Esophagus (tissue), 2 donors: ENCODE measurements around the gene BTBD9. TPM values are rescaled to one million over a fixed set of nuclear protein-coding genes. Genes with fewer than 3 reads are reported as not detected.

Experiments
- H3K27ac ChIP-seq, 2 donors: one replicate each; pipeline ENCODE4 v1.5.1; 2013; ENCODE audit warnings: low read depth in 2 of 2, mild to moderate bottlenecking in 2 of 2, inconsistent platforms in 1 of 2, low read length in 1 of 2, moderate library complexity in 1 of 2
- H3K27me3 ChIP-seq, 2 donors: one replicate each; pipeline ENCODE4 v1.6.1; 2013; ENCODE audit warnings: low read length in 2 of 2, control low read depth in 1 of 2, mild to moderate bottlenecking in 1 of 2; ENCODE audit not compliant: insufficient read depth in 2 of 2, control insufficient read depth in 1 of 2
- H3K36me3 ChIP-seq, 2 donors: one replicate each; pipeline ENCODE4 v1.6.1; 2013; ENCODE audit warnings: low read length in 1 of 2; ENCODE audit not compliant: control insufficient read depth in 2 of 2, insufficient read depth in 2 of 2
- H3K4me1 ChIP-seq, 2 donors: one replicate each; pipeline ENCODE4 v1.6.1; 2013; ENCODE audit warnings: low read length in 1 of 2; ENCODE audit not compliant: control insufficient read depth in 2 of 2, insufficient read depth in 2 of 2
- H3K4me3 ChIP-seq, 2 donors: one replicate each; pipeline ENCODE4 v1.5.1; 2013; ENCODE audit warnings: low read length in 2 of 2, mild to moderate bottlenecking in 2 of 2, low read depth in 1 of 2, moderate library complexity in 1 of 2
- H3K9me3 ChIP-seq, 2 donors: one replicate each; pipeline ENCODE4 v1.6.1; 2013; ENCODE audit warnings: mild to moderate bottlenecking in 2 of 2, low read depth in 1 of 2, low read length in 1 of 2, moderate library complexity in 1 of 2; ENCODE audit not compliant: control insufficient read depth in 2 of 2, insufficient read depth in 1 of 2
- WGBS, 2 donors: extraction: QIAGEN DNeasy Blood & Tissue Kit; methylation state at CpG; one replicate each; pipeline ENCODE4 v1.1.7; 2013; 5-methylcytosine and 5-hydroxymethylcytosine counted together
- polyA plus RNA-seq, 2 donors: library from polyadenylated mRNA; stranded (reverse); fragments of 200-250 nt; gene quantifications; one replicate each; pipeline ENCODE4 v1.2.3, GENCODE V29; 2013
- donor health status: healthy with polysubstance abuse.
- donor health status: Bipolar disorder and iron deficiency.

The BTBD9 gene
- polyA plus RNA-seq, 2 donors, result 3.2 to 3.8 TPM

DNA sequence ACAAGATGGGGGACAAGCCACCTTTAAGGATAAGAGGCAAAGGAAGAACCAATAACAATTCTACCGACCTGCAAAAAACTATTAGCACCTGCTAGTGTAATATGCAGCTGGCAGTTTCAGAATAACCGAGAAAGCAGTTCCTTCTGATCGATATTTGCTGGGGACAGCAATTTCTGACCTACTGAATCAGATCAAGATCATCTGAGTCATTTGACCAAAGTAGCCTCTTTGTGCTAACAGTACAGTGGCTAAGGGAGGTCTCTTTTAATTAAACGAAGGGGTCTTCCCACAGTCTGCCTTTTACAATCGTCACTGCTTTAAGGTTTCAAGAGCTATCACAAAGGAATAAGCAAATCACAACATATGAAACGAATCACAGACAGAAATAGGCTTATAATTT, 318.9 kb downstream of the BTBD9 start:
- no peaks in the 10 kb centered on the region for H3K4me1 ChIP-seq
- 74 to 77% methylated on average over 6 of the region's 6 CpGs for WGBS, 2 donors
- H3K4me3 ChIP-seq, result no peak overlapping the region
- no peak overlapping the region for H3K27ac ChIP-seq
- H3K9me3 ChIP-seq, result no peaks in the 10 kb centered on the region
- H3K36me3 ChIP-seq, result no peaks in the 10 kb centered on the region
- no peaks in the 10 kb centered on the region for H3K27me3 ChIP-seq

GRCh38 chr6:38320358-38320757, 319.4 kb downstream of the BTBD9 start:
- no peaks in the 10 kb centered on the region for H3K9me3 ChIP-seq
- WGBS, 2 donors, result 78 to 84% methylated on average over 3 of the region's 3 CpGs
- H3K36me3 ChIP-seq, result no peaks in the 10 kb centered on the region
- no peak overlapping the region for H3K27ac ChIP-seq
- H3K4me3 ChIP-seq, result no peak overlapping the region
- no peaks in the 10 kb centered on the region for H3K27me3 ChIP-seq
- no peaks in the 10 kb centered on the region for H3K4me1 ChIP-seq

- H3K36me3 ChIP-seq, result no peaks in the 10 kb centered on the region
- WGBS, 2 donors, result 85% methylated on average over 11 of the region's 11 CpGs
- H3K4me1 ChIP-seq, result no peaks in the 10 kb centered on the region
- no peaks in the 10 kb centered on the region for H3K27me3 ChIP-seq
- H3K9me3 ChIP-seq, result no peaks in the 10 kb centered on the region
- no peak overlapping the region for H3K4me3 ChIP-seq
- H3K27ac ChIP-seq, result peak overlapping the region in 1 of 2 donors; percentile 1
Observed at GRCh38 chr6:38319256-38320212, 320.2 kb downstream of the BTBD9 start.

- Histone ChIP-seq H3K4me1 (no peaks in the 10 kb centered on the region), H3K27me3 (no peaks in the 10 kb centered on the region)
- WGBS, 2 donors, result 69 to 80% methylated on average over 1 of the region's 1 CpG
Observed at GRCh38 chr6:38316099-38316868, 323.4 kb downstream of the BTBD9 start.

DNA sequence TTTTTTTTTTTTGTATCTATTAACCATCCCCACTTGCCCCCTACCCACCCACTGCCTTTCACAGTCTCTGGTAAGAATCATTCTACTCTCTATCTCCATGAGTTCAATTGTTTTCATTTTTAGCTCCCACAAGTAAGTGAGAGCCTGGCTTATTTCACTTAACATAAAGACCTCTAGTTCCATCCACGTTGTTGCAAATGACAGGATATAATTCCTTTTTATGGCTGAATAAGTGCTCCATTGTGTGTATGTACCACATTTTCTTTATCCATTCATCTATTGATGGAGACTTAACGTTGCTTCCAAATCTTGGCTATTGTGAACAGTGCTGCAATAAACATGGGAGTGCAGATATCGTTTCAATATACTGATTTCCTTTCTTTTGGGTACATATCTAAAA, 328.5 kb downstream of the BTBD9 start:
- Histone ChIP-seq H3K27me3 (no peaks in the 10 kb centered on the region), H3K9me3 (no peaks in the 10 kb centered on the region), H3K4me1 (no peaks in the 10 kb centered on the region), H3K36me3 (no peaks in the 10 kb centered on the region), H3K4me3 (no peak overlapping the region), H3K27ac (no peak overlapping the region)
- WGBS, 2 donors, result 78 to 80% methylated on average over 3 of the region's 3 CpGs

More at GRCh38 chr6:38316099-38316868, 323.4 kb downstream of the BTBD9 start:
- no peaks in the 10 kb centered on the region for H3K36me3 ChIP-seq
- no peak overlapping the region for H3K4me3 ChIP-seq
- no peaks in the 10 kb centered on the region for H3K9me3 ChIP-seq
- no peak overlapping the region for H3K27ac ChIP-seq

- Histone ChIP-seq H3K36me3 (no peaks in the 10 kb centered on the region), H3K4me3 (no peak overlapping the region), H3K27me3 (no peaks in the 10 kb centered on the region), H3K9me3 (no peaks in the 10 kb centered on the region), H3K27ac (no peak overlapping the region), H3K4me1 (no peaks in the 10 kb centered on the region)
- 92 to 93% methylated on average over 5 of the region's 5 CpGs for WGBS, 2 donors
Observed at GRCh38 chr6:38310061-38310460, 329.7 kb downstream of the BTBD9 start.

DNA sequence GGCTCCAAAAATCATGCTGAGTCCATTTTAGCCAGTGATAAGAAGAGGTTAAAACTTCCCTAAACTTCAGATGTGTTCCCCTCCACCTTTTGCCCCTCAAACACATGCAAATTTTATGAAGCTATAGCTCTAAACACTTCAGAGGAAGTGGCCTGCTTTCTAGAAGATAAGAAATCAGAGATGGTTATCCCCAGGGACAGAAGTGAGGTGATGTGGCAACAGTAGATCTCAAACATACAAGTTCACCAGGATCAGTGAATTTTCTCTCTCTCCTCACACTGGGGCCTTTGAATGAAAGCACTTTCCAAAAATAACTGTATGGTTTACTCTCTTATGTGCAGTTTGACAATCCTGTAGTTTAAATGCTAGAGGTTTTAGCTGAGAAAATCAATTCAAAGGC, 332.0 kb downstream of the BTBD9 start:
- no peak overlapping the region for H3K4me3 ChIP-seq
- H3K27me3 ChIP-seq, result no peaks in the 10 kb centered on the region
- no peaks in the 10 kb centered on the region for H3K4me1 ChIP-seq
- H3K9me3 ChIP-seq, result no peaks in the 10 kb centered on the region
- H3K27ac ChIP-seq, result no peak overlapping the region
- H3K36me3 ChIP-seq, result no peaks in the 10 kb centered on the region

GRCh38 chr6:38306931-38307330, 332.8 kb downstream of the BTBD9 start:
- Histone ChIP-seq H3K36me3 (no peaks in the 10 kb centered on the region), H3K27ac (no peak overlapping the region), H3K4me3 (no peak overlapping the region), H3K4me1 (no peaks in the 10 kb centered on the region), H3K27me3 (no peaks in the 10 kb centered on the region), H3K9me3 (no peaks in the 10 kb centered on the region)

DNA sequence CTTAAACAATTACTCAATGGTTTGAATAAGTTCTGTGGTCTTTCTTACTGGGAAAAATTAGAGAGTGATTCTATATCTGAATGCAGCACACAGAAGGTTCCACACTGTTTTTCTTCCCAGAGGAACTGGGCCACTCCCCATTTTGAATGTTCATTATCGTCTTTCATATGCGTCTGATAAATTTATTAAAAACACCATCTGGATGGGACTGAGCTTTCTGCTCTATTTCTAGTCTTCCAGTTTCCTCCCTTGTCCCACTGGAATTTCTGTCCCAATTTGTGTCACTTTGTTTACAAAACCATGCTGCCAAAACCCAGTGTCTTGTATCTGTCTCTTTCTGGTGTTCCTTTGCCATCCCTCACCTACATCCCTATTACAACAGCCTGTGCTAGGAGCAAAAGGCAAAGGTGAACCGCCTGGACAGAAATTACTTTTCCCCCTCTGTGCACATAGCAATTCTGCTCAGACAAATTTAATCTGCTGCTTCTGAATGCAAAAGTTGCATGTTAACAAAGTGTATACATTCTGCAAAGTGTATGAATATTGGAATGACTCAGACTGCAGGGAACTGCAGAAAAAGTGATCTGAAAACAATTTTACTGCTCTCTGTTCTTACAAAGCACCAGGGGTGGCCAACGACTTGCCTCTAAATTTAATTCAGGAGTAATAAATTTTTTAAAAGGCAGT, 333.6 kb downstream of the BTBD9 start:
- H3K27ac ChIP-seq, result no peak overlapping the region
- H3K4me1 ChIP-seq, result no peaks in the 10 kb centered on the region
- no peaks in the 10 kb centered on the region for H3K36me3 ChIP-seq
- no peak overlapping the region for H3K4me3 ChIP-seq
- H3K27me3 ChIP-seq, result no peaks in the 10 kb centered on the region
- 77 to 80% methylated on average over 4 of the region's 4 CpGs for WGBS, 2 donors
- H3K9me3 ChIP-seq, result no peaks in the 10 kb centered on the region
